ENCODE results near the gene CXXC4.

Gene CXXC4

DNA sequence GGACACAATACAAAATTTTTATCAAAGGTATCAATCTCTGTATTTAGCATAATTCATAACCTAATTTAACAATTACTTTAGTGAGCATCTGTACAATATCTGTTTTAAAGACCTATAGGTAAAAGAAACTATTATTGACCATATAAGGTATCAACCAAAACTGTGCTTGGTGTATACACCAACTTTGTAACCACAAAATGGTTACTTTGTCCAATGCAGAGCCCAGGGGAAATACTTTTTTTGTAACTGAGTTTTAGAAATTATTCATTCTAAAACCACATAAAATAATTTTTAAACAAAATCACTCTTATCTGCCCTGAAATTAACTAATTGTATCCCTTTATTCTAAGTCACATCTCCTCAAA lies 5.0 kb downstream of the CXXC4 start:
- no peaks in the 10 kb centered on the region for H3K27me3 ChIP-seq (ENCODE audit: control insufficient read depth in 1 of 2, insufficient read depth in 2 of 2, low read length in 2 of 2)
- H3K4me3 ChIP-seq (ENCODE audit: low read length in 2 of 2) = no peak overlapping the region

DNA sequence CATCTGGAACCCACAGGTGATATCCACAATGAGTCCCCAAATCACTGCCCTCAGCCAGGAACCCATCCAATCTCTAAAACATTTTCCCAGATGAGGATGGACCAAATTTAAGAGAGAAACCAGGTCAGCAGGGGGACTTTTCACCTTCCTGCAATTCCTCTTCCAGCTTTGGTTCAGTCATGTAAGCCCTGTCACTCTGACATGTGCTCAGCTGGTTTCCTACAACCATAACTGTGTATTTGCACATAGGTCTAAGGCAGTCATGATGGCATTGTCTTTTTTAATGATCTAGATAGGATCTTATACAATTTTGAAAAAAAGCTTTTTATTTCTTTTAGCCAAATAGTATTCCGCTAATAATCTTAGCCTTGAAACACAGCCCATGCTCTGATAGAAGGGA lies 6.5 kb downstream of the CXXC4 start:
- no peaks in the 10 kb centered on the region for H3K27me3 ChIP-seq (ENCODE audit: control insufficient read depth in 1 of 2, insufficient read depth in 2 of 2, low read length in 2 of 2)
- no peak overlapping the region for H3K9ac ChIP-seq (ENCODE audit: low read length in 2 of 2)
- H3K9me3 ChIP-seq (ENCODE audit: control insufficient read depth in 2 of 2, low read length in 2 of 2) = no peaks in the 10 kb centered on the region
- H3K4me1 ChIP-seq (ENCODE audit: control insufficient read depth, insufficient read depth, low read length) = peaks cover 3% of the 10 kb centered on the region
- H3K27ac ChIP-seq (ENCODE audit: low read length) = no peak overlapping the region
- no peak overlapping the region for H3K4me3 ChIP-seq (ENCODE audit: low read length in 2 of 2)
- H3K36me3 ChIP-seq (ENCODE audit: control insufficient read depth in 2 of 2, insufficient read depth in 2 of 2, low read length in 2 of 2) = no peaks in the 10 kb centered on the region

More for the DNA sequence above, 5.0 kb downstream of the CXXC4 start:
- H3K9me3 ChIP-seq (ENCODE audit: control insufficient read depth in 2 of 2, low read length in 2 of 2) = no peaks in the 10 kb centered on the region
- H3K4me1 ChIP-seq (ENCODE audit: control insufficient read depth, insufficient read depth, low read length) = peaks cover 3% of the 10 kb centered on the region
- H3K9ac ChIP-seq (ENCODE audit: low read length in 2 of 2) = no peak overlapping the region
- H3K36me3 ChIP-seq (ENCODE audit: control insufficient read depth in 2 of 2, insufficient read depth in 2 of 2, low read length in 2 of 2) = no peaks in the 10 kb centered on the region
- H3K27ac ChIP-seq (ENCODE audit: low read length) = no peak overlapping the region

DNA sequence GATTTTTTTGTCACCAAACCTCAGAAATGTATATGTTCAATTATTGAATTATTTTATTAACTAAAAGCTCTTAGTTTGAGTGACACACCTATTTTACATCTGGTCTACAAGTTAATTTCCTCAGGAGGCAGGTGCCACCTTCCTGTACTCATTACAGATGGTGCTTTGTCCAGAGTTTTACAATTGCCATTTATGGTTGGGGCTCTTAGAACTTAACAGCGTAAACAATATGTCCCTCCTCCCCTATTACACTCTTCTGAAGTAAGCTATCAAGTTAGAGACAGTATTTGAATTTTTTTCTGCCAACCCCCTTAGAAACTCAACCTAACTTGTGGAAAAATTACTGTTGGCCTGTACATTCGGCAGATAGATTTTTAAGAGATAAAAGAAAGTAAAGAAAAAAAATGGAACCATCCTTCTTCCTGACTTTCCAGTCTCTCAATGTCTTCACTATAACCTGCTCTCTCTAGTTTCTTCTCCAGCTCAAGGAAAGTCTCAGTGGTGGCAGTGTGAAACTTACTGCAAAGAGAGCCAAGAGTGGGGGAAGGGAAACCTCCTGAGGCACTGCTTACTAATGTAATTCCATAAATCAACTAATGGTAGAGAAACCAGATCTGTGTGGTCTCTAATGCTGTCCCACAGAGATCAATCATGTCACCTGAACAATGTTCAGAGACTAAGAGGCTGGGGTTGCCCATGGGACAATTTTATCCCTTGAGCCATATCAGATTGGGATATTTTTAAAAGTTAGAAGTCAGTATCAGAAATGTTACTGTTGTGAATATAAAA lies 7.8 kb downstream of the CXXC4 start:
- Histone ChIP-seq H3K4me1 (ENCODE audit: control insufficient read depth, insufficient read depth, low read length) (no peaks in the 10 kb centered on the region), H3K4me3 (ENCODE audit: low read length in 2 of 2) (no peak overlapping the region), H3K9ac (ENCODE audit: low read length in 2 of 2) (no peak overlapping the region), H3K9me3 (ENCODE audit: control insufficient read depth in 2 of 2, low read length in 2 of 2) (no peaks in the 10 kb centered on the region), H3K27me3 (ENCODE audit: control insufficient read depth in 1 of 2, insufficient read depth in 2 of 2, low read length in 2 of 2) (no peaks in the 10 kb centered on the region), H3K36me3 (ENCODE audit: control insufficient read depth in 2 of 2, insufficient read depth in 2 of 2, low read length in 2 of 2) (no peaks in the 10 kb centered on the region), H3K27ac (ENCODE audit: low read length) (no peak overlapping the region)

DNA sequence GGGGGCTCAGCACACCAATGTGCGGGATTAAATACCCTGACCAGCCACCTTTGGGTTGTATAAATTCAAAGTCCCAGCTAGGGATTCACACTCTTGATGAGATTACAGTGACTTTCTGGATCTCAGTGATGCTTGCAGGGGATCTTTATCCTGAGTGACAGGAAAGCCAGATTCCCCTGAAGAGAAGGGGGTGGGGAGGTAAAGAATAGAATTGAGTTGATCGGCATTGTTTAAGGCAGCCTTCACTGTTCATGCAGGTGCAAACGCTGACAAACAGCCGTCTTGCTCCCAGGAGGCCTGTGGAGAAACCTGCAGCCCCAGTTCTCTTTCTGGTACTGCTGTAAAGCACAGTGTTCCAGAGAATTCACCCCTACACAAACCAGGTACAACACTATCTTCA lies 19.0 kb downstream of the CXXC4 start:
- Histone ChIP-seq H3K27me3 (ENCODE audit: control insufficient read depth in 1 of 2, insufficient read depth in 2 of 2, low read length in 2 of 2) (no peaks in the 10 kb centered on the region), H3K4me1 (ENCODE audit: control insufficient read depth, insufficient read depth, low read length) (no peaks in the 10 kb centered on the region), H3K9me3 (ENCODE audit: control insufficient read depth in 2 of 2, low read length in 2 of 2) (no peaks in the 10 kb centered on the region), H3K27ac (ENCODE audit: low read length) (no peak overlapping the region), H3K9ac (ENCODE audit: low read length in 2 of 2) (no peak overlapping the region), H3K36me3 (ENCODE audit: control insufficient read depth in 2 of 2, insufficient read depth in 2 of 2, low read length in 2 of 2) (no peaks in the 10 kb centered on the region), H3K4me3 (ENCODE audit: low read length in 2 of 2) (no peak overlapping the region)

- H3K27me3 ChIP-seq (ENCODE audit: control insufficient read depth in 1 of 2, insufficient read depth in 2 of 2, low read length in 2 of 2) = no peaks in the 10 kb centered on the region
- no peak overlapping the region for H3K27ac ChIP-seq (ENCODE audit: low read length)
- H3K9me3 ChIP-seq (ENCODE audit: control insufficient read depth in 2 of 2, low read length in 2 of 2) = no peaks in the 10 kb centered on the region
- no peak overlapping the region for H3K9ac ChIP-seq (ENCODE audit: low read length in 2 of 2)
- H3K4me3 ChIP-seq (ENCODE audit: low read length in 2 of 2) = no peak overlapping the region
- H3K4me1 ChIP-seq (ENCODE audit: control insufficient read depth, insufficient read depth, low read length) = no peaks in the 10 kb centered on the region
- H3K36me3 ChIP-seq (ENCODE audit: control insufficient read depth in 2 of 2, insufficient read depth in 2 of 2, low read length in 2 of 2) = no peaks in the 10 kb centered on the region
Observed at GRCh38 chr4:104472766-104473165, 21.9 kb downstream of the CXXC4 start.

DNA sequence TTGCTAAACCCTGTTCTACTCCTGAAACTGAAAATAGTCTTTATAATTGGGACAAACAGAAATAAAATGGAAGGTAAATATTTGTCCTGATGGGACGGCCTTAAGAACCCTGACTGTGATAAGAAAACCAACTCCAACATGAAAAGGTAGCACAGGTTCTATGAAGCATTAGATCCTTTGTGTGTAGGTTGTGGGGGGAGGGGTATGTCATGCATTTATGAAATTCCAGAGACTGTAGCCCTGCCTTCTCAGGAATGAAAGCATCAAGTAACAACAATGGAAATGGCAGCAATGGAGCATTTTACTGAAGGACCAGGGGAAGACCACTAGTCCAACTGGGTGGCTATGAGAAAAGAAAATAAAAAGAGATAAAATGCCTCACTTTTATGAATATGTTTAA lies 23.9 kb downstream of the CXXC4 start:
- no peaks in the 10 kb centered on the region for H3K36me3 ChIP-seq (ENCODE audit: control insufficient read depth in 2 of 2, insufficient read depth in 2 of 2, low read length in 2 of 2)

GRCh38 chr4:104469794-104470193 lies 24.9 kb downstream of the CXXC4 start:
- H3K4me1 ChIP-seq (ENCODE audit: control insufficient read depth, insufficient read depth, low read length) = no peaks in the 10 kb centered on the region
- no peak overlapping the region for H3K4me3 ChIP-seq (ENCODE audit: low read length in 2 of 2)
- no peaks in the 10 kb centered on the region for H3K9me3 ChIP-seq (ENCODE audit: control insufficient read depth in 2 of 2, low read length in 2 of 2)
- H3K27me3 ChIP-seq (ENCODE audit: control insufficient read depth in 1 of 2, insufficient read depth in 2 of 2, low read length in 2 of 2) = no peaks in the 10 kb centered on the region
- no peak overlapping the region for H3K9ac ChIP-seq (ENCODE audit: low read length in 2 of 2)
- no peak overlapping the region for H3K27ac ChIP-seq (ENCODE audit: low read length)
- H3K36me3 ChIP-seq (ENCODE audit: control insufficient read depth in 2 of 2, insufficient read depth in 2 of 2, low read length in 2 of 2) = no peaks in the 10 kb centered on the region

More for the DNA sequence above, 23.9 kb downstream of the CXXC4 start:
- Histone ChIP-seq H3K27ac (ENCODE audit: low read length) (no peak overlapping the region), H3K4me1 (ENCODE audit: control insufficient read depth, insufficient read depth, low read length) (no peaks in the 10 kb centered on the region), H3K27me3 (ENCODE audit: control insufficient read depth in 1 of 2, insufficient read depth in 2 of 2, low read length in 2 of 2) (no peaks in the 10 kb centered on the region), H3K9ac (ENCODE audit: low read length in 2 of 2) (no peak overlapping the region), H3K4me3 (ENCODE audit: low read length in 2 of 2) (no peak overlapping the region), H3K9me3 (ENCODE audit: control insufficient read depth in 2 of 2, low read length in 2 of 2) (no peaks in the 10 kb centered on the region)

DNA sequence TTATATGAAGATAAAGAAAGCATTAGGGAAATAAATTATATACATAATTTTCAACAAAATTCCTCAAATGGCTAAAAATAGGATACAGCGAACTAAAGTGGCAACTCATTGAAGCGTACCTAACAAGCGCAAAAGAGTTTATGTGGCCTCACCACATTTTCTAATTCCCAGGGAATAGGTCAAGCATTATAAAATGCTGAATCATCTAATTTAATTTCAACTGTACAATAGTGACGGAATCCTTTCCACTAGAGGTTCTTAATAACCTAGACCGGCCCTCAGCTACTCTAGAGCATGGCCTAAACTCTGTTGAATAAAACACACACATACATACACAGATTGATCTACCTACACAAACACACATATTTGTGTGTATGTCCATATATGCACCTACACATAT lies 29.1 kb downstream of the CXXC4 start:
- Histone ChIP-seq H3K36me3 (ENCODE audit: control insufficient read depth in 2 of 2, insufficient read depth in 2 of 2, low read length in 2 of 2) (no peaks in the 10 kb centered on the region), H3K27ac (ENCODE audit: low read length) (no peak overlapping the region), H3K9ac (ENCODE audit: low read length in 2 of 2) (no peak overlapping the region), H3K4me3 (ENCODE audit: low read length in 2 of 2) (no peak overlapping the region), H3K9me3 (ENCODE audit: control insufficient read depth in 2 of 2, low read length in 2 of 2) (no peaks in the 10 kb centered on the region), H3K27me3 (ENCODE audit: control insufficient read depth in 1 of 2, insufficient read depth in 2 of 2, low read length in 2 of 2) (no peaks in the 10 kb centered on the region), H3K4me1 (ENCODE audit: control insufficient read depth, insufficient read depth, low read length) (no peaks in the 10 kb centered on the region)

GRCh38 chr4:104465201-104465600 lies 29.5 kb downstream of the CXXC4 start:
- Histone ChIP-seq H3K4me3 (ENCODE audit: low read length in 2 of 2) (no peak overlapping the region), H3K4me1 (ENCODE audit: control insufficient read depth, insufficient read depth, low read length) (no peaks in the 10 kb centered on the region), H3K27ac (ENCODE audit: low read length) (no peak overlapping the region), H3K9ac (ENCODE audit: low read length in 2 of 2) (no peak overlapping the region), H3K9me3 (ENCODE audit: control insufficient read depth in 2 of 2, low read length in 2 of 2) (no peaks in the 10 kb centered on the region), H3K36me3 (ENCODE audit: control insufficient read depth in 2 of 2, insufficient read depth in 2 of 2, low read length in 2 of 2) (no peaks in the 10 kb centered on the region), H3K27me3 (ENCODE audit: control insufficient read depth in 1 of 2, insufficient read depth in 2 of 2, low read length in 2 of 2) (no peaks in the 10 kb centered on the region)

- no peak overlapping the region for H3K27ac ChIP-seq (ENCODE audit: low read length)
- H3K27me3 ChIP-seq (ENCODE audit: control insufficient read depth in 1 of 2, insufficient read depth in 2 of 2, low read length in 2 of 2) = no peaks in the 10 kb centered on the region
- no peaks in the 10 kb centered on the region for H3K4me1 ChIP-seq (ENCODE audit: control insufficient read depth, insufficient read depth, low read length)
- no peaks in the 10 kb centered on the region for H3K36me3 ChIP-seq (ENCODE audit: control insufficient read depth in 2 of 2, insufficient read depth in 2 of 2, low read length in 2 of 2)
- no peak overlapping the region for H3K4me3 ChIP-seq (ENCODE audit: low read length in 2 of 2)
- H3K9ac ChIP-seq (ENCODE audit: low read length in 2 of 2) = no peak overlapping the region
- H3K9me3 ChIP-seq (ENCODE audit: control insufficient read depth in 2 of 2, low read length in 2 of 2) = no peaks in the 10 kb centered on the region
Observed at GRCh38 chr4:104462641-104463040, 32.1 kb downstream of the CXXC4 start.

- no peak overlapping the region for H3K27ac ChIP-seq (ENCODE audit: low read length)
- H3K9ac ChIP-seq (ENCODE audit: low read length in 2 of 2) = no peak overlapping the region
- no peaks in the 10 kb centered on the region for H3K36me3 ChIP-seq (ENCODE audit: control insufficient read depth in 2 of 2, insufficient read depth in 2 of 2, low read length in 2 of 2)
- no peak overlapping the region for H3K4me3 ChIP-seq (ENCODE audit: low read length in 2 of 2)
- no peaks in the 10 kb centered on the region for H3K9me3 ChIP-seq (ENCODE audit: control insufficient read depth in 2 of 2, low read length in 2 of 2)
- no peaks in the 10 kb centered on the region for H3K4me1 ChIP-seq (ENCODE audit: control insufficient read depth, insufficient read depth, low read length)
- no peaks in the 10 kb centered on the region for H3K27me3 ChIP-seq (ENCODE audit: control insufficient read depth in 1 of 2, insufficient read depth in 2 of 2, low read length in 2 of 2)
Observed at GRCh38 chr4:104457308-104457981, 37.2 kb downstream of the CXXC4 start.

Measured in stomach smooth muscle (tissue), 2 donors.